HG03460 (cell line): ENCODE data around the gene CEBPG.

Experiments used
- ATAC-seq: cut with Tn5 transposase; IDR thresholded peaks from one replicate; pipeline ENCODE4 v1.9.1; 2021; ENCODE audit not compliant: unreplicated experiment

Gene CEBPG

DNA sequence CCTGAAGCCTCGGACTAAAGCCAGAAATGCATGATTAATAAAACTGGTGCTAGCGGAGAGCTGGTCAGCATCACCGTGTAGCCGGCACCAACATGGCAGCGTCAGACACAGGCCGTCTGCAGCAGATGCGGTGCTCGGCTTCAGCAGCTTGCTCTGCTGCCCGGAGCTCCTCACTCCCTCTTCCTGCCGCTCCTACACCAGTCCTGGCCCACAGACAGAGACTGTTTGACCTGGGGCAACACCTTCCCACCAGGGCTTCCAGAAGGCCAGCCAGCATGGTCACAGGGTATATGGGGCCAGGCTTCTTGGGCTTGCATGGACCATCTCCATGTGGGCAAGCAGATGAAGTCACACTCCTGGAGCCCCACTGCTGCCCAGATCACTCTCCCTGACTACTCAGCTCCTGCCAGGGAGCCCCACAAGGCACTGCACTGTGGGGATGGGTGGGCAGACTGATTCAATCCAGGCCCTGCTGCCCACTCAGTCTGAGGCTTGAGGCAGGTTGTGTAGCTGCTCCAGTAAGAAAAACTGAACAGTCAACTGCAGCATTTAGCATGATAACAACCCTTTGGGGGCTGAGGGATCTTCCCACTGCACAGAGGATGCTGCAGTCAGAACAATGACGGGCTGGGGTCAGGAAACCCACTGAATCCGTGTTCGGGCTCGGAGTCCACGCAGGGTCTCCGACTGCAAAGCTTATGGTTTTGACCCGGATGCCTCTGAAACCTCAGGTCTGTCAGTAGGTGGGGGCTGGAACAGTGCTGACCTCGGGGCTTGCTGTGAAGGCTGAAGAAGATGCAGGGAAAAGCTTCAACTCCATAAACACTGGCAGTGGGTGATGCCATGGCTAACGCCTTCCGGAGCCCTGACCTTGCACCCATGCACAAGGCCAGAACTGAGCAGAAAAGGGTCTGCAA is 45.6 kb downstream of the CEBPG start:
- ATAC-seq = no peak

DNA sequence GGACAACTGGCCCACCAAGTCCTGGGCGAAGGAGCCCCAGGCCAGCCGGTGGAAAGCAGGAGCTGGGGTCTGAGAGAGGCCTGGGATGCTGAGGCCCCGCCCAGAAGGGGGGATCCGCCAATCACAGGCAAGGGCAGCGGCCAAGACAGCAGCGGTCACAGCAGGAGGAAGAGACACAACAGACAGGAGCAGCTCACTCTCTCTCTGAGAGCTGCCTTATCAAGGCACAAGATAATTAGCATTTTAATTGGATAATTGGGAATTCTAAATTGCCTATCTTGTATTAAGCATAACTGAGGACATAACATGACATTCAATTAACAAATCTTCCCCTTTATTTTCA is 46.2 kb downstream of the CEBPG start:
- no peak for ATAC-seq

DNA sequence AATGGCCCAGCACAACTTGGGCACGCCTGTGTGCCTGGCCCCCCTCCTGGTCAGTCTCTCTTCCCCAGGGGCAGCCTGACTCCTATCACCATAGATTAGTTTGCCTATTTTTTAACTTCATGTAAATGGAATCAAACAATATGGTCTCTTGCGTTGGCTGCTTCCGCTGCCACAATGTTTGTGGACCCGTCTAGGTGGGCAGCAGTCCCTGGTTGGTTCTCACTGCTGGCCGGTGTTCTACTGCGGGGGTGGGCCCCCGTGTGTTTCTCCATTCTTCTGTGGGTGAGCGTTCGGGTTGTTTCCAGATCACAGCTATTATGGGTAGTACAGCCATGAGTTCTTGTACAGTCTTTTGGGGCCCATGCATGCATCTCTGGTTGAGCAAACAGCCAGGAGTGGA is 47.3 kb downstream of the CEBPG start:
- no peak for ATAC-seq

DNA sequence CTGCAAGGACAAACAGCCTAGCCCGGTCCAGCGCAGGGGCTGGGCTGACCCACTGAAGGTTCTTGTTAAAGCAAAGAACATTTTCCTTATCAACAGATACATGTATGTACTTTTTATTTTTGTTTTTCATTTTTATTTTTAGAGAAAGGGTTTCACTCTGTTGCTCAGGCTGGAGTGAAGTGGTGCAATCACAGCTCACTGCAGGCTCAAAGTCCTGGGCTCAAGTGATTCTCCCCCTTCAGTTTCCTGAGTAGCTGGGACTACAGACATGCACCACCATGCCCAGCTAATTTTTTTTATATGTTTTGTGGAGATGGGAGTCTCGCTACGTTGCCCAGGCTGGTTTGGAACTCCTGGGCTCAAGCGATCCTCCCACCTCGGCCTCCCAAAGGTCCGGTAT is 47.9 kb downstream of the CEBPG start:
- no peak for ATAC-seq

DNA sequence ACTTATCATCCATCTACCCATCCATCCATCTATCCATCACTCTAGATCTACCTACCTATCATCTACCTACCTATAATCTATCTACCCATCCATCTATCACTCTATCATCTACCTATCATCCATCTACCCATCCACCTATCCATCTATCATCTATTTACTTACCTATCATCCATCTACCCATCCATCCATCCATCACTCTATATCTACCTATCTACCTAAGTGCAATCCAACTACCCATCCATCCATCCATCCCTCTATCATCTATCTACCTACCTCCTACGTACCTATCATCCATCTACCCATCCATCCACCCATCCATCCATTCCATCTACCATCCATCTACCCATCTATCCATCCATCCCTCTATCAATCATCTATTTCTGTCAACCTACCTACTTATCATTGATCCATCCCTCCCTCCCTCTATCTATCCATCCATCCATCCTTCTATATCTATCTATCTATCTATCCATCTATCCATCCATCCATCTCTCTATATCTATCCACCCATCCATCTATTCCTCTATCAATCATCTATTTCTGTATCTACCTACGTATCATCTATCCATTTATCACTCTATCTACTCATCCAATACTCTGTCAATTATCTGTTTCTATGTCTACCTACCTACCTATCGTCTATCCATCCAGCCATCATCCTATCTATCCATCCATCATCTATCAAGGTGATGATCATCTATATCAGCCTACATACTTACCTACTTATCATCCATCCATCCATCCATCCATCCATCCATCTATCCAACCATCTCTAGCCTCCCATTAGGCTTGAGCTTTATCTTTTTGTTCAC is 49.1 kb downstream of the CEBPG start:
- ATAC-seq = no peak

DNA sequence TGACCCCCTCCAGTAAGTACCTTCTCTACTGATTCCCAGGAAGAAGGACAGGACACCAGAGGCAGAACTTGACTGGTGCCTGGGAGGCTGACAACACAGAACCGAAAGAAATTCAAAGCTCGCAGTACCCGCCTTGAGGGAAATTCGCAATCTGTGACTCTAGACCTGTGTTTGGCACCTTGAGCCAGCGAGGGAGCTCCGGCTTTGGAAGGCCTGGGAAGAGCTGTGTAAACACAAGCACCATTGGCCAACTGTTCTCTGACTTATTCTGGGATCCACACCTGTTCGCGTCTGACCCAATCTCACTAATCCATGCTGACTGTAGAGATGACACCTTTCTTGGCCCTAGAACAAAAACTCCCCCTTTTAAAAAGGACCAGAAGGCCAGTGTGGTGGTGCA is 50.7 kb downstream of the CEBPG start:
- ATAC-seq = no peak

DNA sequence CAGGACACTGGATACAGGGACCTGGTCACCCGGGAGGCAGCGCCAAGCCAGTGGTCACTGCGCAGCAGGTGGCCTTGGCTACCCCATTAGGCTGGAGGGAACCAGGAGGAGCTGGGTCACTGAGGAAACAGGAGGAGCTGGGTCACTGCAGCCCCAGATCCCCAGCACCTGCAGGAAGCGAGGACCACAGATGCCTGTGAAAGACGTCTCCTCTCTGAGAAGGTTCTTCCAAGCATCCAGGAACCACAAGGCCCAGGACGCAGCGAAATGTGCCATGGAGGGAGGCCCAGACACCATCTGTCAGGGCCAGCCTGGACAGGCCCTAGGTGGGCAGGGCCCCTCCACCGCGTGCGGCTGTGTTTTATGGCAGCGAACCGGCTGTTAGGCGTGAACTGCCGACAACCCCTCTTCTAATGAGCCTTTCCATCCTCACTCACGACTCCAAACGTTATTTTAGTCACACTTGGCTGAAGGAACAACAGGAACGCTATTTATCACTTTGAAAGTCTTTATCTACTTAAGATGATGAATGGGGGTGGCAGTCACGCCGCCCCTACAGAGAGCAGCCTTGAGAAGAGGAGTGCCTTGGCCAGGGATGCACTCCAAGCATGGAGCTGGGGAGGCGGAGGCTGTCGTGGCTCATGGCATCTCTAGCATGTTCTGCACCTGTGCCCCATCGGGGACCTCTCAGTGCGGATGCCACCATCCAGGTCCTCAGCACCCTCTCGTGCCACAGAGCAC is 53.3 kb downstream of the CEBPG start:
- no peak for ATAC-seq

DNA sequence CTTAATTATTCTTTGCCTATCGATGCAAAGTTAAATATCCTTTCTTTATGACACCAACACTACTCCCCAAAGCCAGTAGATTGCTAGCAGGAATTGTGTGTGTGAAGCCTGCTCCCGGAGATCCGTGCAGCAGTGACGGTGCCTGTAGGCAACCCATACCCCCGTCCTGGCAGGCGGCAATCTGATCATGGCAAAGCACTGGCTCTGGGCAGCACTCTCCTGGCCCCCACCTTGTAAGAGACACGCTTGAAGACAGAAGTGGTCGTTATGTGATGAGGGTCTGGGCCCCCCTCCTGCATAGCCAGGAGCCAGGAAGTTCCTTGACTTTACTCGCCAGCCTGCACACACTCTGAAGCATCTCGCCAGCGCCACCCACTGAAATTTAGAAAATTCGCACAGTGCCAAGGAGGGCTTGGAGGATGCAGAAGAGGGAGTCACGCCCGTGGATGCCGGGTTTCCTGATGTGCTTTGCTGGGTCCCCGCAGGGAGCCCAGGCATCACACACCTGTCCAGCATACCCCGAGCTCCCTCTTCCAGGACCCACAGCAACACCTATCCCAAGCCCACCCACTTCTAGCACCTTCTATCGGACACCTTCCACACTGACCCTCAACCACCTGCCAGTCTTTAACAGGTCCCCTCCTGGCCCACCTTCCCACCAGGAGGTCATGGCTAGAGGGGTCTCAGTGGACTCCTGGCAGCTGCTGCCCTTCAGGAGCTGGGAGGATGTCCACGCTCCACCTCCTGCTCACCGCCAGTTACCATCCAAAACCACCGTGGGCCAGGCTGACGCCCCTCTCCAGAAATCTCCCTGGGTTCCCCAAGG is 54.5 kb downstream of the CEBPG start:
- no peak for ATAC-seq

DNA sequence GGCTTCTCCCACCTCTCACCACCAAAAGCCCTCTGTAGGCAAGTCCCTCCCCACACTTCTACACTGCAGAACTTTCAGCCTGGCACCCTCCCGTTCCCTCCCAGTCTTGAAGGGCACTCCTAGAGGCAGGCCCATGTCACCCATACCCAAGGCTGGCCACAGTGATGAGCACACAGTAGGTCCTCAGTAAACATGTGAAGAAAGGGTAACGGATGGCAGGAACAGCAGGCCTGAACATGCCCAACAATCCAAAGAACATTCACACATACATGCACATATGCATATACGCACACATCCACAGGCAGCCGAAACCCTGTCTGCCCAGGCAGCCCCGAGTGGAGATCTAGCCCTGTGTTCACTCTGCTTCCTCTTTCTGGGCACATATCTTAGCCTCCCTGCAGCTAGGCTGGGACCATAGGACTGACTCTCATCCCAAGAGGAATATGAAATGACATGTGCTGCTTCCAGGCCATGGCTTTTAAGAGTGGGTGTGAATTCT is 55.2 kb downstream of the CEBPG start:
- ATAC-seq = no peak

DNA sequence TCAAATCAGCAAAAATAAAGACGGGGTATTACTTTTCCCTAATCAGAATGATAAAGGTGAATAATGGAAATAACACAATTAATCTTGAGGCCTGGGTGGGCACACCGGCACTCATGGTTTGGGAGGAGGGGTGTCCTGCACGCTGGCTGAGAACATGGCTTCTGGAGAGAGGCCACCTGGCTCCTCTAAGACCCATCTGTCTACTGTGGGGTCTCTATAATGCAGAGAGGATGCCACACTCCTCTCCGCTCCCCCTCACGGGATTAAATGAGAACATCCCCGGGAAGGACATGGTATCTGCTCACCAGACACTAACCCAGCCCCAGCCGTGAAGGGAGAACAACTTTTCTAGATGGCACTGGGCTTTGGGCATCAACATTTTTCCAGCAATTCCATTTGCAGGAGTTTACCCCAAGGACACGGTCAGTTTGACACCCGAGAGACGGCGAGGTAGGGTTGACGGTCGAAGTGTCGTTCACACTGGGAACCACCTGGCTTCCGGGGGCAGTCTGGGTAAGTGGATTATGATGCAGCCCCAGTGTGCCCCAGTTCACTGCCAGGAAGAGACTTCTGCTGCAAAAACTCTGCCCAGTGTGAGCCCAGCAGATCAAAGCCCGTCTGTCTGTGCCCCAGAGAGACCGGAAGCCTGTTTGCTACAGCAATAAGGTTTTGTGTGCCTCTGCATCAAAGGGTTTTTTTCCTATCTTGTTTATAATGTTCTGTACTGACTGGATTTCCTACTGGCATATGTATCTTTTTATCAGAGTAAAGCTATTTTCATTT is 56.6 kb downstream of the CEBPG start:
- ATAC-seq = no peak

DNA sequence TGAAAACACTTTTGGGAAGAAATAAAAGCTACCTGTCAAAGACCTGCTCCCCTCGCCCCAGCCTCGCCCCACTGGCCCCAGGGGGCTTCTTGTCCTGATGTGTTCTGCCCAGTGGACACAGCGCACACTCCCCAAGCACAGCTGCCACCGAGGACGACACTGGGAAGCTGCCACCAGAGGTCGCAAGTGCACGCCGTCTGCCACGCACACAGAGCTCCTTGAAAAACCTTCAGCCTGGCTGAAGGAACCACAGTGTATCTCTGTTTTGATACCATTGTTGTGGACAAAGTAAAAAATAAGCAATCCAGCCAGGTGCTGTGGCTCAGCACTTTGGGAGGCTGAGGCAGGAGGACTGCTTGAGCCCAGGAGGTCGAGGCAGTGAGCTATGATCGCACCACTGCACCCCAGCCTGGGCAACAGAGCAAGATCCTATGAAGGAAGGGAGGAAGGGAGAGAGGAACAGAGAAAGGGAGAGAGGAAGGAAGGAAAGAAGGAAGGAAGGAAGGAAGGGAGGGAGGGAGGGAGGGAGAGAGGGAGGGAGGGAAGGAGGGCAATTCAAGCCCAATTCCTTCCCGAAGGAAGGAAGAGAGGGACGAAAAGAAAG is 57.3 kb downstream of the CEBPG start:
- no peak for ATAC-seq

DNA sequence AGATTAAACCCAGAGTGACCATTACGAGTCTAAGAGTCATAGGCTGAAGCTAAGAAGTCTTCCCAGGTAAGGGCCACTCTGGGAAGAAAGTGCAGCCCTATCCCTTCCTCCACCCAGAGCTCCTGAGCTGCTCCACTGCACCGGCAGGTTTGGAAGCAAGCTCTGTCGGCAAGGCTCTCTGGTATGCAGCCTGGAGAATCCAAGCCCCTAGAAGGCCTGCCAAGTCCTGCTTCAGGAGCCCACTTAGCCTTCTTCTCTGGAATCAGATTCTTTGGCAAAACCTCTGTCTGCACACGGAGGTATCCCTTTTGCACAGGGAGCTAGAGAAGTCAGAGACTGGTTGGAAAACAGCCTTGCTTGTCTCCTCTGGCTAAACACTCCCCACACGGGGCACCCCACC is 58.5 kb downstream of the CEBPG start:
- no peak for ATAC-seq
